SU-DHL-6 (cell line): ENCODE measurements around the gene SERBP1.

Source experiments
- EZH2phosphoT487 ChIP-seq: fragments of 200-600 bp; sonication (generic), shearing (Covaris generic); conservative IDR thresholded peaks from 2 replicates; pipeline ENCODE4 v1.6.1; 2018; ENCODE audit warnings: mild to moderate bottlenecking, antibody characterized with exemption, low read length, moderate library complexity, mixed read lengths
- TF ChIP-seq, protein P1 (sequence below): fragments of 200-600 bp; sonication (generic); IDR thresholded peaks from one replicate; pipeline ENCODE4 v1.5.1; 2017; ENCODE audit warnings: antibody characterized with exemption, mild to moderate bottlenecking, low read length, moderate library complexity; ENCODE audit not compliant: insufficient read depth, poor library complexity, severe bottlenecking

DNA sequence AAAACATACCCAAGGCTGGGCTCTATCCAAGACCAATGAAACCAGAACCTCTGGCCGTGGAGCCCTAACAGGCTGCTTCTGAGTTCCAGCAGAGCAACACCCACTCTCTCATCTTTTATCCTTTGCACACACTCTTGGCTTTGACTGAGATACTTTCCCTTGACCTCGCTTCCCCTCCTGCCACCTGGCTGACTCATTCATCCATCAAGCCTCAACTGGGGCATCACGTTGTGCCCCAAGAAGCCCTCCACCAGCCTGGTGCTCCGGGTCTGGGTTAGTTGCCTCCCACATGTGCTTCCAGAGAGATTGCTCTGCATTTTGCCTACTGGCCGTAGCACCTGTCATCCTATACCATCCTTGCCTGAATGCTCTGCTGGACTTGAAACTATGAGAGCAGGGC lies 34.5 kb upstream of the SERBP1 start:
- TF ChIP-seq, protein P1, sequence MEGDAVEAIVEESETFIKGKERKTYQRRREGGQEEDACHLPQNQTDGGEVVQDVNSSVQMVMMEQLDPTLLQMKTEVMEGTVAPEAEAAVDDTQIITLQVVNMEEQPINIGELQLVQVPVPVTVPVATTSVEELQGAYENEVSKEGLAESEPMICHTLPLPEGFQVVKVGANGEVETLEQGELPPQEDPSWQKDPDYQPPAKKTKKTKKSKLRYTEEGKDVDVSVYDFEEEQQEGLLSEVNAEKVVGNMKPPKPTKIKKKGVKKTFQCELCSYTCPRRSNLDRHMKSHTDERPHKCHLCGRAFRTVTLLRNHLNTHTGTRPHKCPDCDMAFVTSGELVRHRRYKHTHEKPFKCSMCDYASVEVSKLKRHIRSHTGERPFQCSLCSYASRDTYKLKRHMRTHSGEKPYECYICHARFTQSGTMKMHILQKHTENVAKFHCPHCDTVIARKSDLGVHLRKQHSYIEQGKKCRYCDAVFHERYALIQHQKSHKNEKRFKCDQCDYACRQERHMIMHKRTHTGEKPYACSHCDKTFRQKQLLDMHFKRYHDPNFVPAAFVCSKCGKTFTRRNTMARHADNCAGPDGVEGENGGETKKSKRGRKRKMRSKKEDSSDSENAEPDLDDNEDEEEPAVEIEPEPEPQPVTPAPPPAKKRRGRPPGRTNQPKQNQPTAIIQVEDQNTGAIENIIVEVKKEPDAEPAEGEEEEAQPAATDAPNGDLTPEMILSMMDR: no peak
- no peak for TF ChIP-seq EZH2phosphoT487
